ENCODE data around the gene TNFRSF21. TPM values are rescaled to one million over a fixed set of nuclear protein-coding genes. Genes with fewer than 3 reads are reported as not detected.

The TNFRSF21 gene
- total and polyA plus RNA-seq, 5 experiments from 2014 or later: 0.36 to 0.38 TPM; not detected in 3

DNA sequence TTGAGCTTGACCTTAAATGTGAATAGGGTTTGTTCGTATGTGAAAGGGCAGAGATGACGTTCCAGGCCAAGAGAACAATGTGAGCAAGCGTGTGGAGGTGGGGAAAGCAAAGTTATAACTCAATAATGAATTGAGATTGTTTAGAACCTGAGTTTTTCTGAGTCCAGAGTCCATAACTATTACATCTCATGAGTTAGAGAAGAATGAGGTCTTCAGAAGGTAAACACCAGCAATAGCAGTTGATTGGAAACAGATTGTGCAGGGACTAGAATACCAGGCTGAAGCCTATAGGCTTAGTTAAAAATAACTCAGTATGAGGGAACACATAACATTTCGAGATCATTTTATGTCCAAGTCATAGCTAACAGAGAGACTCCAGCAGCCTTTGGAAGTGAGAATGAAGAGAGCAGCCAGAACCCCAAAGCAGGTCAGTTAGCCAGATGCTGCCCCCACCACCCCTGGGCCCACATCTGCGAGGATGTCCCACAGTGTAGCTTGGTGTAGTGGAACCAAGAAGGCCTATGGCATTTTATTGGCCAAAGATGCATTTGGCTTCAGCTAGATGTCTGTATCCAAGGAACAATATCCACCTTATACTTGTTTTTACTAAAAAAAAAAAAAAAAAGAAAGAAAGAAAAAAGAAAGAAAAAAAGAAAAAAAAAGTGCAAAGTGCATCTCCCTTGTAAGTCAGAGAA is 121.7 kb downstream of the TNFRSF21 start:
- H3K4me3 Mint-ChIP-seq: no peak overlapping the region
- DNase-seq: no peak
- ATAC-seq: no peak
- peaks cover 0 to 4% (median 0%) of the 10 kb centered on the region in 5 donors for H3K27me3 Mint-ChIP-seq
- no peaks in the 10 kb centered on the region for H3K36me3 Mint-ChIP-seq
- H3K9me3 Mint-ChIP-seq: peaks cover 0 to 2% (median 0%) of the 10 kb centered on the region in 9 donors
- H3K4me1 Mint-ChIP-seq: no peaks in the 10 kb centered on the region
- H3K27ac Mint-ChIP-seq: no peak overlapping the region
- POLR2A ChIA-PET: no interaction called here

DNA sequence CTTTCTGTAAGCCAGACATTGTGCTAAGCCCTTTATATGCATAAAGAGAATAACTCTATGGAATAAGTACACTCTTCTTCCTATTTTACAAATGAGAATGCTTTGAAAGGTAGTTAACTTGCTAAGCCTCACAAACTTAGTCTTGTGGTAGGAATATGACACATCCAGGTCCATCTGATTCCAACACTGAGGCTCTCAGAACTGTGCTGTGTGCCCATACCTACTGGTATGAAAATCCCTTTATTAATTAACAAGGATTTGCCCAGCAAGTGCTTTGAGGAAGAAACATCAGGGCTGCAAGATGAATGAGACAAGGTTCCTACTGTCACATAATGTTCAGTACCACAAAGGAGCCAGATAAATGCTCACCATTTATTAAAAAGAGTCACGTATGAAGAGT is 122.6 kb downstream of the TNFRSF21 start:
- POLR2A ChIA-PET: no interaction called here
- Mint-ChIP-seq H3K4me1 (no peaks in the 10 kb centered on the region), H3K4me3 (no peak overlapping the region), H3K27me3 (peaks cover 0 to 4% (median 0%) of the 10 kb centered on the region in 5 donors), H3K27ac (peak overlapping the region in 1 of 10 donors; percentile 46), H3K9me3 (peaks cover 0 to 2% (median 0%) of the 10 kb centered on the region in 9 donors), H3K36me3 (no peaks in the 10 kb centered on the region)
- ATAC-seq (no peak), DNase-seq (no peak)

DNA sequence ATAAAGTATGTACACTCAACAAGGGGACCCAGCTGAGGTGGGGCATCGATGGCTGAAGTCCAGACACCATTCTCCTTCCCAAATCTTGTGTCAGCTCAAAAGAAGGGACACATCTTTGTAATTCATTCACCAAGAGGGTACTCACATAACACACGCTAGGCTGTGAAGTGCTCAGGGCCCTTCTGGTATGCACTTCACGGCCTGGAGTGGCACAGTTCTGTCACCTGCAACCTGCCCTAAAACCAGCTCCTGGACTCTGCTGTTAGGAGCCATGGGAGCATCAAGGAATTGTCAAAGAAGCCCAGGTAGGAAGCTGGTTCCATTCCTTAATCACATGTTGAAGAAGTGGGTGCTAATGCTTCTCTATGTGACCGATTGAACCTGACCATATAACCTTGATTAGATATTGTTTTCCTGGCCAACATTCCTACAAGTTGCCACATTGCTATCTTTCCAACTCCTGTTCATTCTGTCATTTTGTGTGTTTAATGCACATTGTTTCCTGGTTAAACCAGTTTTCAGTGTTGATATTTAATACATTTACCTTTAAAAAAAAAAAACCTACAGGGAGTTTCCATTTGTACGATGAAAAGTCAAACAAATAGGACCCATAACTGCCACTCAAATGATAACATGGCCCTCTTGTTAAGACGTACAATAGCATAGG is 127.3 kb downstream of the TNFRSF21 start:
- Mint-ChIP-seq H3K36me3 (no peaks in the 10 kb centered on the region), H3K4me1 (no peaks in the 10 kb centered on the region), H3K9me3 (no peaks in the 10 kb centered on the region), H3K27me3 (peaks cover 0 to 4% (median 0%) of the 10 kb centered on the region in 5 donors), H3K4me3 (no peak overlapping the region), H3K27ac (no peak overlapping the region)
- POLR2A ChIA-PET: no interaction called here
- ATAC-seq (no peak), DNase-seq (no peak)

DNA sequence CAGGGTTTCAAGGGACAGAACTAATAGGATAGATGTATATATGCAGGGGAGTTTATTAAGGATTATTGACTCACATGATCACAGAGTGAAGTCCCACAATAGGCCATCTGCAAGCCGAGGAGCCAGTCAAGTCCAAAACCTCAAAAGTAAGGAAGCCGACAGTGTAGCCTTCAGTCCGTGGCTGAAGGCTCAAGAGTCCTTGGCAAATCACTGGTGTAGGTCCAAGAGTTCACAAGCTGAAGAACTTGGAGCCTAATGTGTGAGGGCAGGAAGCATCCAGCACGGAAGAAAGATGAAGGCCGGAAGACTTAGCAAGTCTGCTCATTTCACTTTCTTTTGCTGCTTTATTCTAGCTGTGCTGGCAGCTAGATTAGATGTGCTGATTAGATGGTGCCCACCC is 128.0 kb downstream of the TNFRSF21 start:
- no peaks in the 10 kb centered on the region for H3K36me3 Mint-ChIP-seq
- no peaks in the 10 kb centered on the region for H3K4me1 Mint-ChIP-seq
- POLR2A ChIA-PET: no interaction called here
- H3K27ac Mint-ChIP-seq: no peak overlapping the region
- peaks cover 0 to 4% (median 0%) of the 10 kb centered on the region in 5 donors for H3K27me3 Mint-ChIP-seq
- no peaks in the 10 kb centered on the region for H3K9me3 Mint-ChIP-seq
- ATAC-seq (no peak), DNase-seq (no peak)
- H3K4me3 Mint-ChIP-seq: no peak overlapping the region

Other genes starting within 250 kb of the TNFRSF21 start
- gene CD2AP, start 167.9 kb upstream of the TNFRSF21 start, total RNA-seq: 10 to 100 TPM; 30.7 to 32.2 TPM
- 1 to 10 TPM; 7.3 to 7.9 (median 7.7) TPM for gene CD2AP, start 167.9 kb upstream of the TNFRSF21 start, polyA plus RNA-seq

Measured in naive thymus-derived CD8-positive, alpha-beta T cell (primary cell).